HG02840 (cell line): Measurements from ENCODE around the gene CWC22.
"Not testable (repeated sequence)": the region's sequence is repeated elsewhere in the genome, so short reads cannot be mapped to it uniquely, and the experiment has no call there.

Experiments
- ATAC-seq: cut with Tn5 transposase; IDR thresholded peaks from one replicate; pipeline ENCODE4 v1.9.1; 2021; ENCODE audit warnings: mild to moderate bottlenecking, moderate library complexity, moderate number of reproducible peaks; ENCODE audit not compliant: unreplicated experiment, low FRiP score

Gene CWC22

DNA sequence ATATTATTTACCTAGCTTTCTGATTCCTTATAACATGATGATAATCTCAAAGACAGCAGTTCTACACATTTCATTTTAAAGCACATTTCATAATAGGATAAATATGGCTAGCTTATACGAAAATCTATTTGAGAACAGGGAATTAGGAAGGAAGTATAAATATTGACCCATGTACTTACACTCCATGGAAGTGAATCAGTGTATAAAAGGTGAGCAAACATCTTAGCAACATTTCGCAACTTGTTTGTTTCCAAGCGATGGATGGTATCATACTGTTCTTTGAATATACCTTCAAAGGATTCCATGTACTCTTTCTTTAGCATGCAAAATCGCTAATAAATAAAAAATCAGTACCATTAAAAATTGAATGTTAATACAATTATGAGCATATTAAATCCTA is 53.1 kb downstream of the CWC22 start:
- no peak for ATAC-seq

DNA sequence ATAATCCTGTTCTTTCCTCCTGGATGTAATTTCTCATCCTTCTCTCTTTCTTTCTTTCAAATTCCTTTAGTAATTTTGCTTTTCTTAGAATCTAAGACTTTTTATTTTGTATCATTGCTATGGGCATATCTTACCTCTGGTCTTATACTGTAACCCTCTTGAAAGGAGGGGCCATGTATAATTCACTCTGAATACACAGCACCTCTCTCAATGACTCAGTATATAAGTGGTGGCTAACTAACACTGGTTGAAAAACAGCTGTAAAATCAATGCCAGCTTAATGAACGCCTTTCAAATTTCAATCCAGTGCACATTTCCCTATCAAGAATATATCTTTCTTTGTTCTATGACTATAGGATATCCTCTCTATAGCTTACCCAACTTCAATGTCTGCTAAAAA is 53.7 kb downstream of the CWC22 start:
- no peak for ATAC-seq

DNA sequence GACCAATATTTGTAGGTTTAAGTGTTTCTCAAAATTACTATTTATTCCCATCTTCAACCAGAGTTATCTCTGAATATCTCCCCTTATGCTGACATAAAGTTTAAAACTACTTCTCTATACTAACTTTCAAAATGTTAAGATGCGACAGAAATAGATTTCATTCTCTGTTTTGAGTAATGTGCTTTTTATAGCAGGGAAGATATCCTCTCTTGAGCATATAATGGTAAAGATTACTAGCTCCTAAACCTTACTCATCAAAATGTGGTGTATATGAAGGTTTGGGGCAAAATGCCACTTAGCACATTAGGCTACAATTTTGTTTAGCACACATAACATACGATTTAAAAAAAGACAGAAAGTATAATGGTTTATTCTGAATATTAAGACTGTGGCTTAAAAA is 54.4 kb downstream of the CWC22 start:
- ATAC-seq = no peak

DNA sequence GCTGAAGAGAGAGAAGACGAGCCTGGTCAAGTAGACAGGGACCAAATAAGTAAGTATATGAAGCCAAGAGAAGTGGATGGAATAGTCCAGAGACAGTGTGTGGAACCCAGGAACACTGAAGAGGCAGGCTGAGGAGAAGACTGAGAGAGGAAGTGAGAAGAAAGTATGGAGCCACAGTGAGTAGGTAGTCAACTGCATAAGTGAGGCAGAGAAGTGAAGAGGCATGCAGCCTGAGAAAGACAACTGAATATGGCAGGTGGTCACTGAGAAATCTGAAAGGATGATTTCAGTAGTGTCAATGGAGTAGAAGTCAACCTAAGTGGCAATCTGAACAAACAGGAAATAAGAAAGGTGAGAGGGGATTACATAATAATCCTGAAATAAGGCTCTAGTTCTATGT is 55.4 kb downstream of the CWC22 start:
- ATAC-seq = no peak

DNA sequence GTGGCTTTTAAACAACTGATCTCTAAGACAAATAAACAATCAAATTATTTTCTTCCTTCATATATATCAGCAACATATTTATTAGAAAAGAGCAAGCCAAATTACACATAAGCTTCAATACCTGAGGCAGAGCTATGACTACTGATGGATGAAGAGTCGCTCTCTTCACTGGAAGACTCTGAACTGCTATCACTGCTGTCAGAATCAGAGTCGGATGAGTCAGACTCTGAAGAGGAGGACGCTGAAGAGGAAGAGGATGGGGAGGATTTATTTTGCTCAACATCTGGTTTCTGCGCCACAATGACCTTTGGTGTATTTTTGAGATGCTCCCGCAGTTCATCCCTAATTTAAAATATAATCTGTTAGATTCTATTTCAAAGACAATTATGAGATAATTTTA is 56.7 kb downstream of the CWC22 start:
- ATAC-seq = no peak

DNA sequence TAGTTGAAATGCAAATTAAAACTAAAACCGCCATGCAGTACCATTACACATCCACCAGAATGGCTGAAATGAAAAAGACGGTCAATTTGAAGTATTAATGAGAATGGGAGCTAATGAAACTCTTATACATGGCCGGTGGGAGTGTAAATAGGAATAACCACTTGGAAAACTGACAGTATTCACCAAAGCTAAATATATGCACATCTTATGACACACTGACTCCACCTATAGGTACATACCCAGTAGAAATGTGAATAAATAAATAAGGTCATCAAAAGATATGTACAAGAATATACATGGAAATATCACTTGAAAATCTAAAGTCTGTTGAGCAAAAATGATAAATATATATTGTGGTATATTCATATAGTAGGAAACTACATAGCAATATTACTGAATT is 57.7 kb downstream of the CWC22 start:
- no peak for ATAC-seq

DNA sequence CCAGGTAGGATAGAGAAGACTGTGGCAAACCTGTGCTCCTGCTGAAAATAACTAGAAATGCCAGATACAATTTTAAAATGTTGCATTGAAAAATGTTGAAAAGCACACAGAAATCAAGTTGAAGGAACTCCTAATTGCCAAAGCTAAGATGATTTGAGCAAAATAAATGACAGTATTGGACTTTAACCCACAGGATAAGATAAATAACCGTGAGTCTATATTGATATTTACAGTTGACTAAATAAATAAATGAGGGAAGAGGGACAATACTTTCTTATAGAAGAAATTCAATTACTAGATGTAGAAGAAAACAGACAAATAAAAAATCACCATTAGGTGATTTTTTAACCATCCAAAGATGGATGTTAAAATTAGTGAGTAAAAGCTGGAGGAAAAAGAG is 59.0 kb downstream of the CWC22 start:
- ATAC-seq = no peak

DNA sequence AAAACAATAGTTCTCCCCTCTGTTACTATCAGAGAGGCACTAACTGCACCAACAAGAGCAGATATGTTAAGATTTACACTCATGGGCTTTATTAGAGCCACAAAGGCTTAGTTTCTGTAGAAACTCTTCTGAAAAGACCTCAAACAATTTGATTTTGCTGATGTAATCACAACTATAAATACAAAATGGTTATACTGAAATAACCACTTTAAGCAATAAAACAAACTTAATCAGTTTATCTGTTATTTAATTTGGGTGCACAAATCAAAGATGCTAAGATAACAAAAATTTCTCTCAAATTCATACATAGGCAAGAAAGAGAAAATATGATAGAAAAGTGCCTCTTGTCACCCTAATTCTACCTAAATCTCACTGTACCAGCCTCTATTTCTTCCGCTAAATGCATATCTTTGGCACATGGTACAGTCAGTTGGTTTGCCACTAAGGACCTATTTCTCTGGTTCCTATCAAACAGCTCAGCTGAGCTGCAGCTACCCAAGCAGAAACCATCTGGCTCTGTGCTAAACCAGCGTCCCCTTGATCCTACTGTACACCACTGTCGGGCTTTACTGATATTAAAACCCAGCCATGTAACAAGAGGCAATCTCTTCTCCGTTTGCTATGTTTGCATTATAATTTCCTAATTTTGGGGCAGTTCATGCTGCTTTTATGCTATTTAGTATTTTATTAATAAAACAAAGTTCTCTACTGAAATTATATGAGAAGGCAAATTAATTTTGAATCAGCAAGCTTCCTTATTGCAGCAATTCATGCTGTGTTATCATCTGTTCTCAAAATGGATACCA is 60.1 kb downstream of the CWC22 start:
- no peak for ATAC-seq

DNA sequence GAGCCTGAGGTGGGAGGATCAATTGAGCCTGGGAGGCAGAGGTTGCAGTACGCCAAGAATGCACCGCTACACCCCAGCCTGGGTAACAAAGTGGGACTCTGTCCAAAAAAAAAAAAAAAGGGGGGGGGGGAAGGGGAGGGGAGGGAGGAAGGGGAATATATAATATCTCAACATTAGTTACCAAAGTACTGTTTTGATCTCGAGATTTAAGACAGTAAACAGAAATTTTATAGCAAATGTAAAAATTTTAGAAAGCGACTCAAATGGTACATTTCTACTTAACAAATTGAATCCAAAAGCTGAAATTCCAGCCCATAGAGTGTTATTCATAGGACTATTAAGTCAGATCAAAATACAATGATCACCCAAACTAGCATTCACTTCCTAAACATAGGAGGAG is 60.8 kb downstream of the CWC22 start:
- ATAC-seq = no peak

DNA sequence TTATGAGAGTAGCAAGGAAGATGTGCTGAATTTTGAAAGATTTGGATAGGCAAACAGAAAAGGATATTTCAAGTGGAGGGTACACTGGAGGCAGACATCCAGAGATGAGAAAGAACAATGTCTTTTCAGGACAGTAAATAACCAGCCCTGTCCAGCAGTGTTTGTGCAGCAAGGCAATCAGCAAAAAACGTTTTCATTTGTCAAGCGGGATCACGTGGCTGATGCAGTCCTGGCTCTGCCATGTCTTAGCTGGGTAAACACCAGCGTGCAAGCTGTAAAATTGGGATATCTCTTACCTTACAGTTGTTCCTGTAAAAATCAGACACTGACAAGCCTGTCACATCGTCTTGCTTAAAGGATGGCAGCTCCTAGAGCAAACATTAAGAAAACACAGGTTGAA is 67.8 kb downstream of the CWC22 start:
- ATAC-seq = no peak

DNA sequence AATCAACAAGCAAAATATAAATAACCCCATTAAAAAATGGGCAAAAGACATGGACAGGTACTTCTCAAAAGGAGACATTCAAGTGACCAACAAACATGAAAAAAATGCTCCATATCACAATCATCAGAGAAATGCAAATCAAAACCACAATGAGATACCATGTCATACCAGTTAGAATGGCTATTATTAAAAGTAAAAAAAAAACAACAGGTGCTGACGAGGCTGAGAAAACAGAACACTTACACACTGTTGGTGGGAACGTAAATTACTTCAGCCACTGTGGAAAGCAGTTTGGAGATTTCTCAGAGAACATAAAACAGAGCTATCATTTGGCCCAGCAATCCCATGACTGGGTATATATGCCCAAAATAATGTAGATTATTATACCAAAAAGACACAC is 69.1 kb downstream of the CWC22 start:
- no peak for ATAC-seq

DNA sequence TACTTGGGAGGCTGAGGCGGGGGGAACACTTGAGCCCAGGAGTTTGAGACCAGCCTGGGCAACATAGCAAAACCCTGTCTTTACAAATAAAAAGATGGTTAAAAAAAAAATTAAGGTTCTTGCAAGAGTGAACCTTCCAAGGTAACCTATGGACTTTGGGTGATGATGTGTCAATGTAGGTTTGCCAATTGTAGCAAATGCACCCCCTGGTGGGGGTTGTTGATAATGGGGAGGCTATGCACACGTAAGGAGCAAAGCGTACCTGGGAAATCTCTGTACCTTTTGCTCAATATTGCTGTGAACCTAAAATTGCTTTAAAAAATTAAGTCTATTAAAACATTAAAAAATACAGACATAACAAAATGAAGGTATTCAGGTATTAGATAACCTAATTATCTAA is 70.4 kb downstream of the CWC22 start:
- no peak for ATAC-seq

DNA sequence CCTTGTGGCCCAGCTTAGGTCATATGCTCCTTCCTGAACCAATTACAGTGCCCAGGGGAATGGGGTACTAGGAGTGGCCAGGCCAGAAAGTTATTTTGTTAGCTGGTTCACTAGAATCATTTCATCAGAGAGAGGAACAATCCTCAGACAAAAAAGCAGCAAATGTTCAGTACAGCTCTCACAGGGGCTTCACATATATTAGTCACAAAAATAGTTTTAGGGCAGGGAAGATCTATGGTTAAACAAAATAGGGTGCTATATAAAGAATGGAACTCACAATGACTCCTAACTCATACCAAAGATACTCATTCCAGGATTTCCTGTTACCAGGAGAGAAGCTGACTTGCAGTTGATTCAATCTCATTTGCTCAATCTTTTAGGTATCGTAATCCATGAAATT is 71.0 kb downstream of the CWC22 start:
- ATAC-seq = no peak

DNA sequence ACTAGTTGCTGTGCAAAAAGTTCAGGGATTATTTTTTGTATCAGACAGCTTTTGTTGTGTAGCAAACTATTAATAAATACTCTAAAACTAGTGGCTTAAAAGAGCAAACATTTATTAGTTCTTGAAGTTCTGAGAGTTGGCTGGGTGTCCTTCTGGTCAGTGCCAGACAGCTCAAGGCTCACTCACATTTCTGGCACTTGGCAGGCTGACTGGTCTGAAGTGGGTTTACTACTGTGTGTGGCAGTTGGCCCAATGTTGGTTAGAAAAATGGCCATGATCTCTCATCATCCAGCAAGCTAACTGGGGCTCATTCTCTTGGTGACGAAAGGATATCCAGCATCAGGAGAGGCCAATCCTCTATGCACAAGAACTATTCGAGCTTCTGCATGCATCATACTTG is 74.3 kb downstream of the CWC22 start:
- no peak for ATAC-seq

DNA sequence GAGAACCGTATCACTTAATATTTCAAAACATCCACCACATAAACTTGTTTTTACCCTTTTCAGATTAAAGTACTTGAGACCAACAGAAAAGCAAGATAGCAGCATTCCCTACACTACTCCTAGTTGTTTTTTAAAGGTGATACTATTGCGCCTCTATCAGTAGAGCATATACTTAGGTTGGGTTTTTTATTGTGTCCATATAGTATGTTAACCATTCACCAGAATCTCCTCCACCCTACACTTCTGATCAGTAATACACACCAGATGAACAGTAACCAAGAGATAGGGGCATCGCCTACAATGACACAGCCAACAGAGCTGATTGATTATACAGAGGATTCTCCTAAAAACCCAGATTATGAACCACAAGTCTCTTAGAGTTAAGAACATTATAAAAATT is 75.6 kb downstream of the CWC22 start:
- ATAC-seq = no peak

DNA sequence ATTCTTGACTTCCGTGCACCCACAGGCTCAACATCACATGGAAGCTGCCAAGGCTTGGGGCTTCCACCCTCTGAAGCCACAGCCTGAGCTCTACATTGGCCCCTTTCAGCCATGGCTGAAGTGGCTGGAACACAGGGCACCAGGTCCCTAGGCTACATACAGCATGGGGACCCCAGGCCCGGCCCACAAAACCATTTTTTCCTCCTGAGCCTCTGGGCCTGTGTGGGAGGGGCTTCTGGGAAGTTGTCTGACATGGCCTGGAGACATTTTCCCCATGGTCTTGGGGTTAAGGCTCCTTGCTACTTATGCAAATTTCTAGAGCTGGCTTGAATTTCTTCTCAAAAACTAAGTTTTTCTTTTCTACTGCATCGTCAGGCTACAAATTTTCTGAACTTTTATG is 77.1 kb downstream of the CWC22 start:
- ATAC-seq = not testable (repeated sequence)

DNA sequence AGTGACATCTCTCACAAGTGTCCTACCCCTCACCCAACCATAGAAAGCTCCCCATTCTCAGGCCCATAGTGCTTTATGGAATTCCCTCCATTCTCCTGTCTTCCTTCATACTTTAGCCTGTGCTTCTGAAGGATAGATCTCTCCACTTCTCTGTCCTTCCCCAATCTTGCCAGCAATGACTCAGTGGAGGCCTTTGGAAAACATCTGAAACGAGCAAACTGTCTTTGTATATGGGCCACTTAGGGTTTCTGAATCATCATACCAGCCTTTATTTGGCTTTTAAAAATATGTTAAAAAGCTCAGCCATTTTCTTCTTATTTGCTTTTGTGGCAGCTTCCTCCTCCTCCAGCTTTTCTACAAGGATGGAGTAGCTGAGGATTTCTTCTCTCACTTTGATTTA is 80.1 kb downstream of the CWC22 start:
- ATAC-seq = no peak

DNA sequence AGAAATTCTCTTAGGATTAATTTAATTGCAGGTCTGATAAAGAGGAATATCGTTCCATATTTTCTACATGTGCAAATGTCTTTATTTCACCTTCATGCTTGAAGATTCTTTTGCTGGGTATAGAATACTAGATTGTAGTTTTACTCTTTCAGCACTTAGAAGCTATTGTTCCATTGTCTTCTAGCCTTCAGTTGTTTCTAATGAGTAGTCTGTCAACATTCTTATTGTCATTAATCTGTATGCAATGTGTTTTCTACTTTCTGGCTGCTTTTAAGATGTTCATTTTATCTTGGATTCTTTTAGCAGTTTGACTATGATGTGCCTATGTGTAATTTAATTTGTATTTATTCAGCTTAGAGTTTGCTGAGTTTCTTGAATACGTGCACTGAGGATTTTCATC is 81.4 kb downstream of the CWC22 start:
- no peak for ATAC-seq

DNA sequence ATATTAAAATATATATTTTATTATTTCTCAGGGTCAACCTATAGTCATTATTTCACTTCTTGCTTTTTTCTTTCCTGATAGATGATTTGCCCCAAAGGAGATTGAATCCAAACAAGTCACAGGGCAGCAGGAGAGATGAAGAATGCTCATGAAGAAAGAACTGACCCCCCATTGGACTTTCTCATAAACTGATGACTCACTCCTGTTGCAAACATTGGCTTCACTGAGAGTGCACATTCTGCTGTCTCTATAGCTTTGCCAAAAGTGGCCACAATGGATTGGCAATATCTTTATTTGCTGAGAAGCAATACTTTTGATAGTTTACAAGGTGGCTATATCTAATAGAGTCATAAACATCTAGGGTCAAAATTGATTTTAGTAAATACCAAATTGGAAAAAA is 89.8 kb downstream of the CWC22 start:
- ATAC-seq = no peak

DNA sequence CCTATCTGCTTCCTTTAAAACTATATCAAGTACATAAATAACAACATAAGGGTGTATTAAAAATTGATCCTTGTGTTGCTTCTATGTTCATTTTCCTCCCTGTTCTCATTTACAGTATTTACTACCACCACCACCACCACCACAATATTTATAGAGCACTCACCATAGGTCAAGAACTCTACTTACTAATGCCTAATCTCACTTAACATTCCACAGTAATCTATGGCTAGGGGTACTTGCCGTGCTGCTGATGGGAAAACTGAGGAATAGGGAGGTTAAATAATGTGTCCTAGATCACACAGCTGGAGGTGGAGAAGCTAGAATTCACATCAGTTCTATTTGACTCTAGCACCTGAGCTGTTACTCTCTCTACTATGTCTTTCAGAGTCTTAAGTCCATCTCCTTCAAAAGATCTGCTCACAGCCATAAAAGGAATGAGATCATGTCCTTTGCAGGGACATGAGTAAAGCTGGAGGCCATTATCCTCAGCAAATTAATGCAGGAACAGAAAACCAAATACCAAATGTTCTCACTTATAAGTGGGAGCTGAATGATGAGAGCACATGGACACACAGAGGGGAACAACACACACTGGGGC is 91.6 kb downstream of the CWC22 start:
- no peak for ATAC-seq

DNA sequence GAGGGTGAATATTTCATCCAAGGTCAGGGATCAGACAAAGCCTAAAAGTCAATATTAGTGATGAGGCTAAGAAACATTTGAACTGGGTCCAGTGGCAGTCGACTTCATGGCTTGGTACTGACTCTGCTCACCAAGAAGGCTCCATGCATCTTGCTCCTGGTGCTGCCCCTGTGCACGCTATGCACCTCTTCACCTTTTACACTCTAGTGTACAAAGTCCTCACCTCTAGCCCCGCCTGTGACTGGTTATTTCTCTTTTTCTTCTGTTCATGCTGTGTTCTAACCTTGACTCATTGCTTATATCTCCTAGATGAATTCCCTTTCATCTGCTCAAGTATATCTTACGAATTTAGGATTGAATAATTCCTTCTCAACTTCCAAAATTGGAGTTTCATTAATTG is 93.3 kb downstream of the CWC22 start:
- ATAC-seq = no peak

DNA sequence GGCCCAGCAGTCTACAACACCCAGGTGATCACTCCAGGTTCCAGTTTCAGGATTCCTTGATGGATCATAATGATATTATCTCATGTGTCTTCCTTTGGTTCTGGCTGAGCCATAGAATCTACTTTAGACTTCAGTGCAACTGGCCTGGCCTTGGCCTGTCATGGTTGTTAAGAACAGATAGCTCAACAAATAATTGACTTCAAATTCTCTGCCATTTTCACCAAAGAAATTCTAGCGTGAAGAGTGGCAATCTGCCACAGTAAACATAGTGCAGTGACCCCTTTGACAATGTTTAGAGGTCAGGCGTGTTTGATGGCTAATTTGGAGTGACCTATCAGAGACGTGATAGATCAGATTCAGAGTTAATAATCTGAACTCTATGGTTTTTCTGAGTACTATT is 95.5 kb downstream of the CWC22 start:
- no peak for ATAC-seq

DNA sequence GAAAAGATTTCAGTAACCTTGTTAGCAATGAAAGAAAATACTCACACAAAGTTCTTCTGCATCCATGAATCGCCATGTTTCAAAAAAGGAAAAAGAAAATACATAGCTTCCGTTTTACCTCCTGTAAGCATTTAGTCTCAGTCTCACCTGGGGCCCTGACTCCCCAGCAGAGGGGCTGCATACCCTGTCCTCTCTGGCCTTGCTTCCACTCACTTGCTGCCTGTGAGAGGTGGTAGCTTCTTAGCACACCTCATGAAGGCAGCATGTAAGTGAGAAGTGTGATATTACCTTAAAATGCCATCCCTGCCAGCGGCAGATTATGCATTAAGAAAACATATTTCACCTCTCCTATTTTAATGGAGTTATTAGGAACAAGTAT is 96.4 kb downstream of the CWC22 start:
- ATAC-seq = no peak
